GM12865 (cell line): ENCODE results near the gene STAT5B.

Source experiments
- DNase-seq: peaks from one replicate; pipeline ENCODE4 v3.0.0; 2010; ENCODE audit warnings: low read depth
- H3K4me3 ChIP-seq: 2 replicates; pipeline ENCODE4 v1.5.1; 2011; ENCODE audit warnings: mild to moderate bottlenecking, low read depth, low read length, control low read depth
- CTCF ChIP-seq: IDR thresholded peaks from 2 replicates; pipeline ENCODE4 v1.5.1; 2011; ENCODE audit warnings: low read length, control low read depth, low read depth, inconsistent platforms; ENCODE audit not compliant: insufficient read depth; ENCODE audit errors: missing control alignments

The STAT5B gene

GRCh38 chr17:42283241-42284023 lies 7.2 kb upstream of the STAT5B start:
- TF ChIP-seq CTCF, result no peak
- H3K4me3 ChIP-seq, result no peak overlapping the region
- DNase-seq, result no peak

- no peak overlapping the region for H3K4me3 ChIP-seq
- TF ChIP-seq CTCF, result no peak
- no peak for DNase-seq
Observed at GRCh38 chr17:42282478-42283080, 6.4 kb upstream of the STAT5B start.

DNA sequence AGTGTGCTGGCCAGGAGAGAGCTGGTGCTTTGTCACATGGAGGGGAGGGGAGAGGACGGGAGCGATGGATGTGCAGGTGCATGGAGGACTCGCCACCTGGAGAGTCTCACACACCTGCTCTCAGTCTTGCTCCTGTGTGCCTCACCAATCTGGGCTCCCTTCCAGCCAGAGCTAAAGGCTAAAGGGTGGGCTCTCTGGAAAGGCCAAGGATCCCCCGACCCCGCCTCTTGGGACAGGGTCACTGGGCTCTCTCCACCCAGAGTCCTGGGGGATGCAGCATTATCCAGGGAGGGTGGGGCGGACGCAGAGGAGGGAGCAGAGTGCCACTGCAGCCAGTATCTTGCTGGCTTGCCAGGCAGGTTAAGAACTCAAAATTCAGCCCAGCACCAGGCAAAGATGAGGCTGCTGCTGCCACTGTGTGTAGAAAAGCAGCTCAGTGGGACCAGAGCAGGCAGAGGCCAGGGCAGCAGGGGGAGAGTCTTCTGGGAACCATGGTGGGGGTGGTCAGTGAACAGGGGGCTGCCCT lies 5.4 kb upstream of the STAT5B start:
- no peak for DNase-seq
- no peak overlapping the region for H3K4me3 ChIP-seq
- TF ChIP-seq CTCF, result no peak

DNA sequence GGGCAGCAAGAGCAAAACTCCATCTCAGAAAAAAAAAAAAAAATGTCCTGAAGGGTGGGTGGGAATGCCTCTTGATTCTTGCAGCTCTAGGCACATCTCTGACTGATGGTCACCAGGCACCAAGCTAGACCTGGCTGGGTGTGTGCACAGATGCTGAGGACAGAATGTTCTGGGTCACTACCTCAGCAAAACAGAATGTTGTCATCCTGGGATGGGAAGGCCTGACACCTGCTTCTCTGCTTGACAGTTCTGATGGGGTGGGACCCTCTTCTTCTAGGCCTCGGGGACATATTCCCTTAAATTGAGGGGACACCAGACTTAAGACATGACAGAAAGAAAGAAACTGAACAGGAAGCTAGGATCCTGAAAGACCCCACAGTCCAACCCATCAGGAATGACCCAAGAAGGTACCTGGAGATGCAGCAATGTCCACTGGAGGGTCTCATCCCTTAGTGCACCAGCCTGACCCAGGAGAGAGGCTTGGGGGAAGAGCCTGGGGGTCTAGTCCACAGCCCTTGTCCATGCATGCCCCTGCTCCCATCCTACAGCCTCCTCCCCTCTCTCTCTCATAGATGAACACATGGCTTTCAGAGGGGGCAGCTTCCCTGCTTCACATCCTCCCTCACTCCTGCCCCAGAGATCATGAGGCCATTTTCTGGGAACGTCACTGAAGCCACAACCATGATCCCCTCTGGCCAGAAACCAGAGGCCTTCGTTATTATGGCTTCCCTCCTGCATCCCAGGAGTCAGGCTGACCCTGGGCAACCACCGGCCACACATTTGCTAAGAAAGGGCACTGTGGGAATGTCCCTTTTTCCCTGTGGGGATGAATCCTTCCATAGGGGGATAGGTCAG lies 3.8 kb upstream of the STAT5B start:
- DNase-seq, result no peak
- H3K4me3 ChIP-seq, result no peak overlapping the region
- TF ChIP-seq CTCF, result no peak

DNA sequence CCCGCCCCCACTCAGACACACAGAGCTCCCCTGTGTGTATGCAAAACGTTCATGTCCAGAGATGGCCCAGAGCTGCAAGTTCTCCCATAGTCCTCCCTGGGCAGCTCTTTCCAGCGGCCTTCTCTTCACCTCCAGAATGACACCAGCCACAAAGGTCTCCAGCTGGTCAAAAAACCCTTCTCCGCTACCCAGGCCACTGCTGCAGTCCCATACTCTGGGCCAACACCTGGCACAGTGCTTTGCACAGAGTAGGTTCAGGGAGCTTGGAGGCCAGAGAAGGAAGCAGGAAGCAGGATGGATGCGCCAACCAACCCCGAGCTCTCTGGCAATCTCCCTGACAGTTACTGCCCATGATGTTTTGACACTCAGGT lies 1.1 kb upstream of the STAT5B start:
- DNase-seq, result no peak
- TF ChIP-seq CTCF, result no peak
- no peak overlapping the region for H3K4me3 ChIP-seq

GRCh38 chr17:42276609-42277341 lies 584 bp upstream of the STAT5B start:
- peak overlapping the region; percentile 56 for H3K4me3 ChIP-seq
- no peak for DNase-seq
- TF ChIP-seq CTCF, result no peak
